ENCODE measurements around the gene XNDC1N.

DNA sequence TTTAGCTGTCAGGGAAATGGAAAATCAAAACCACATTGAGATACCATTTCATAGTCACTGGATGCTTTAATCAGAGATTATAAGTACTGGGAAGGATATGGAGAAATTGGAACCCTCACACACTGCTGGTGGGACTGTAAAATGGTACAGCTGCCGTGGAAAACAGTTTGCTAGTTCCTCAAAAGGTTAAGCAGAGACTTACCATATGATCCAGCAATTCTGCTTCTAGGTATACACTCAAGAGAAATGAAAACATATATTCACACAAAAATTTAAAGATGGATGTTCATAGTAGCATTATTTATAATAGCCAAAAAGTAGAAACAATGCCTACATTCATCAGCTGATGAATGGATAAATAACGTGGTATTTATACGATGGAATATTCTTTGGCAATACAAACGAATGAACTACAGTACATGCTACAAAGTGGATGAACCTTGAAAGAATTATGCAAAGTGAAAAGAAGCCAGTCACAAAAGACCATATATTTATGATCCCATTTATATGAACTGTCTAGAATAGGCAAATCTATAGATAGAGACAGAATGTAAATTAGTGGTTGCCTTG lies 23.4 kb upstream of the XNDC1N start:
- TF ChIP-seq, protein P1, sequence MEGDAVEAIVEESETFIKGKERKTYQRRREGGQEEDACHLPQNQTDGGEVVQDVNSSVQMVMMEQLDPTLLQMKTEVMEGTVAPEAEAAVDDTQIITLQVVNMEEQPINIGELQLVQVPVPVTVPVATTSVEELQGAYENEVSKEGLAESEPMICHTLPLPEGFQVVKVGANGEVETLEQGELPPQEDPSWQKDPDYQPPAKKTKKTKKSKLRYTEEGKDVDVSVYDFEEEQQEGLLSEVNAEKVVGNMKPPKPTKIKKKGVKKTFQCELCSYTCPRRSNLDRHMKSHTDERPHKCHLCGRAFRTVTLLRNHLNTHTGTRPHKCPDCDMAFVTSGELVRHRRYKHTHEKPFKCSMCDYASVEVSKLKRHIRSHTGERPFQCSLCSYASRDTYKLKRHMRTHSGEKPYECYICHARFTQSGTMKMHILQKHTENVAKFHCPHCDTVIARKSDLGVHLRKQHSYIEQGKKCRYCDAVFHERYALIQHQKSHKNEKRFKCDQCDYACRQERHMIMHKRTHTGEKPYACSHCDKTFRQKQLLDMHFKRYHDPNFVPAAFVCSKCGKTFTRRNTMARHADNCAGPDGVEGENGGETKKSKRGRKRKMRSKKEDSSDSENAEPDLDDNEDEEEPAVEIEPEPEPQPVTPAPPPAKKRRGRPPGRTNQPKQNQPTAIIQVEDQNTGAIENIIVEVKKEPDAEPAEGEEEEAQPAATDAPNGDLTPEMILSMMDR (IDR thresholded peaks at IDR 0.05 in 8 of 11, conservative IDR thresholded peaks at IDR 0.05 in 3 of 11) = no peak
- TF ChIP-seq POLR2A (IDR thresholded peaks at IDR 0.05) = no peak
- TF ChIP-seq POLR2AphosphoS5 (IDR thresholded peaks at IDR 0.05) = no peak

All from spleen (tissue), 7 donors.